Hepatocyte (in vitro differentiated cells): ENCODE data around the gene TBC1D30. TPM values are rescaled to one million over a fixed set of nuclear protein-coding genes. Genes with fewer than 3 reads are reported as not detected.

Experiments used
- DNase-seq: peaks from one replicate; pipeline ENCODE4 v3.0.0-alpha.2; 2016; ENCODE audit warnings: low spot score
- H2AFZ ChIP-seq: fragments of 200-600 bp; sonication (generic); 2 replicates; pipeline ENCODE4 v1.6.0; 2016; ENCODE audit warnings: antibody characterized with exemption, mild to moderate bottlenecking
- H3K27ac ChIP-seq: fragments of 200-600 bp; sonication (generic); 2 replicates; pipeline ENCODE4 v1.5.1; 2016; ENCODE audit warnings: mild to moderate bottlenecking
- H3K27me3 ChIP-seq: fragments of 200-600 bp; sonication (generic); 2 replicates; pipeline ENCODE4 v1.6.1; 2016
- H3K36me3 ChIP-seq: fragments of 200-600 bp; sonication (generic); replicated peaks from 2 replicates; pipeline ENCODE4 v1.5.1; 2016; ENCODE audit warnings: low read depth; ENCODE audit not compliant: insufficient read depth
- H3K4me1 ChIP-seq: fragments of 200-600 bp; sonication (generic); 2 replicates; pipeline ENCODE4 v1.5.1; 2016; ENCODE audit warnings: mild to moderate bottlenecking, moderate library complexity; ENCODE audit not compliant: insufficient read depth
- H3K4me2 ChIP-seq: fragments of 200-600 bp; sonication (generic); 2 replicates; pipeline ENCODE4 v1.6.0; 2016
- H3K4me3 ChIP-seq: fragments of 200-600 bp; sonication (generic); 2 replicates; pipeline ENCODE4 v1.5.1; 2016; ENCODE audit warnings: mild to moderate bottlenecking
- H3K79me2 ChIP-seq: fragments of 200-600 bp; sonication (generic); 2 replicates; pipeline ENCODE4 v1.6.0; 2017; ENCODE audit warnings: mild to moderate bottlenecking
- H3K9me2 ChIP-seq: fragments of 200-600 bp; sonication (generic); replicated peaks from 2 replicates; pipeline ENCODE4 v1.6.0; 2017; ENCODE audit warnings: mild to moderate bottlenecking; ENCODE audit not compliant: insufficient read depth
- H3K9me3 ChIP-seq: fragments of 200-600 bp; sonication (generic); 2 replicates; pipeline ENCODE4 v1.5.1; 2016; ENCODE audit warnings: low read depth, mild to moderate bottlenecking
- H4K20me1 ChIP-seq: fragments of 200-600 bp; sonication (generic); 2 replicates; pipeline ENCODE4 v1.6.0; 2016; ENCODE audit warnings: mild to moderate bottlenecking; ENCODE audit not compliant: insufficient read depth, poor library complexity, severe bottlenecking
- CTCF ChIP-seq: fragments of 200-600 bp; sonication (generic); IDR thresholded peaks from 2 replicates; pipeline ENCODE4 v1.5.1; 2016; ENCODE audit warnings: antibody characterized with exemption, mild to moderate bottlenecking; ENCODE audit not compliant: poor library complexity
- EZH2 ChIP-seq: fragments of 200-600 bp; sonication (generic); IDR thresholded peaks from 2 replicates; pipeline ENCODE4 v1.6.1; 2016; ENCODE audit warnings: antibody characterized with exemption, mild to moderate bottlenecking, borderline replicate concordance
- EZH2phosphoT487 ChIP-seq: fragments of 200-600 bp; sonication (generic); IDR thresholded peaks from one replicate; pipeline ENCODE4 v1.6.1; 2018; ENCODE audit warnings: antibody characterized with exemption, mild to moderate bottlenecking, low read depth, moderate library complexity; ENCODE audit not compliant: unreplicated experiment, severe bottlenecking
- WGBS: methylation state at CpG from one replicate; pipeline ENCODE4 v1.1.6; 2016; ENCODE audit warnings: low lambda C conversion rate; ENCODE audit errors: missing lambda C conversion rate; 5-methylcytosine and 5-hydroxymethylcytosine counted together
- polyA plus RNA-seq: library from polyadenylated mRNA; unstranded; fragments of >200 nt; fragmentation: Nextera tagmentation; extraction: Ambion mirVana; gene quantifications from 2 replicates; pipeline ENCODE4 v1.2.1, GENCODE V29; 2016
- total RNA-seq: library from RNA; depleted of rRNA; stranded (reverse); fragments of >200 nt; gene quantifications from 2 replicates; pipeline ENCODE4 v1.2.3, GENCODE V29; 2014

The TBC1D30 gene
- total and polyA plus RNA-seq, 2 experiments from 2014 or later, result 5.3 to 5.6 TPM

GRCh38 chr12:64806593-64807460, 17.6 kb upstream of the TBC1D30 start:
- DNase-seq, result no peak
- Histone ChIP-seq H3K36me3 (no peaks in the 10 kb centered on the region), H3K4me3 (no peak overlapping the region), H2AFZ (no peak overlapping the region), H3K9me3 (no peaks in the 10 kb centered on the region), H4K20me1 (no peaks in the 10 kb centered on the region), H3K9me2 (no peaks in the 10 kb centered on the region), H3K79me2 (no peaks in the 10 kb centered on the region), H3K27me3 (no peaks in the 10 kb centered on the region), H3K4me2 (no peak overlapping the region), H3K4me1 (no peaks in the 10 kb centered on the region), H3K27ac (no peak overlapping the region)
- WGBS, result 90% methylated on average over 7 of the region's 7 CpGs
- TF ChIP-seq EZH2phosphoT487 (no peak), CTCF (no peak), EZH2 (no peak)

GRCh38 chr12:64808110-64808509, 16.3 kb upstream of the TBC1D30 start:
- H4K20me1 ChIP-seq, result no peaks in the 10 kb centered on the region
- H3K79me2 ChIP-seq, result no peaks in the 10 kb centered on the region
- H3K9me2 ChIP-seq, result no peaks in the 10 kb centered on the region
- no peak overlapping the region for H3K27ac ChIP-seq
- TF ChIP-seq EZH2phosphoT487 (no peak), CTCF (no peak), EZH2 (no peak)
- H3K4me1 ChIP-seq, result no peaks in the 10 kb centered on the region
- no peaks in the 10 kb centered on the region for H3K9me3 ChIP-seq
- H3K4me2 ChIP-seq, result no peak overlapping the region
- DNase-seq, result no peak
- 72% methylated on average over 5 of the region's 5 CpGs for WGBS
- H2AFZ ChIP-seq, result no peak overlapping the region
- no peaks in the 10 kb centered on the region for H3K36me3 ChIP-seq
- no peak overlapping the region for H3K4me3 ChIP-seq
- no peaks in the 10 kb centered on the region for H3K27me3 ChIP-seq

GRCh38 chr12:64810831-64811230, 13.6 kb upstream of the TBC1D30 start:
- peak; percentile 15 for DNase-seq
- no peaks in the 10 kb centered on the region for H3K79me2 ChIP-seq
- no peaks in the 10 kb centered on the region for H3K36me3 ChIP-seq
- H3K4me3 ChIP-seq, result no peak overlapping the region
- H3K4me1 ChIP-seq, result no peaks in the 10 kb centered on the region
- peak overlapping the region; percentile 37 for H3K4me2 ChIP-seq
- no peak overlapping the region for H2AFZ ChIP-seq
- WGBS, result 44% methylated on average over 1 of the region's 1 CpG
- H3K9me2 ChIP-seq, result no peaks in the 10 kb centered on the region
- H3K27me3 ChIP-seq, result no peaks in the 10 kb centered on the region
- no peaks in the 10 kb centered on the region for H4K20me1 ChIP-seq
- H3K27ac ChIP-seq, result peak overlapping the region; percentile 24
- TF ChIP-seq CTCF (no peak), EZH2 (no peak), EZH2phosphoT487 (no peak)
- H3K9me3 ChIP-seq, result no peaks in the 10 kb centered on the region
